Measurements from ENCODE around the gene LIN54.

GRCh38 chr4:83034630-83035494, 24.2 kb upstream of the LIN54 start, which contains the start of gene COPS4:
- TF ChIP-seq IRF9 (tag; IDR thresholded peaks at IDR 0.05) (no peak), GABPB1 (CRISPR knock-in tag; IDR thresholded peaks at IDR 0.05) (peak; percentile 93), PYGO2 (tag; IDR thresholded peaks at IDR 0.05) (no peak), TAF15 (IDR thresholded peaks at IDR 0.05; ENCODE audit: low read depth, low read length) (no peak), STAT5B (CRISPR knock-in tag; IDR thresholded peaks at IDR 0.05) (no peak), POLR2AphosphoS5 (IDR thresholded peaks at IDR 0.05; ENCODE audit: control insufficient read depth, insufficient read depth, low read depth, low read length) (peak; percentile 92), NCOR1 (IDR thresholded peaks at IDR 0.05) (peak; percentile 60), RAD51 (IDR thresholded peaks at IDR 0.05; ENCODE audit: borderline replicate concordance, low read depth) (0 out of 2 replicates have a peak, but pooled peaks have one; percentile 31), POLR2A (conservative IDR thresholded peaks at IDR 0.05) (peak; percentile 95), EP300 (IDR thresholded peaks at IDR 0.05; ENCODE audit: low read length) (peak; percentile 55; the same call in 1 of the 2 replicates), BMI1 (IDR thresholded peaks at IDR 0.05; ENCODE audit: low read length) (no peak), CHD1 (IDR thresholded peaks at IDR 0.05; ENCODE audit: low read length) (no peak), HNRNPLL (IDR thresholded peaks at IDR 0.05; ENCODE audit: low read depth, low read length, poor library complexity, severe bottlenecking) (peak; percentile 96)
- TF ChIP-seq, protein P1, sequence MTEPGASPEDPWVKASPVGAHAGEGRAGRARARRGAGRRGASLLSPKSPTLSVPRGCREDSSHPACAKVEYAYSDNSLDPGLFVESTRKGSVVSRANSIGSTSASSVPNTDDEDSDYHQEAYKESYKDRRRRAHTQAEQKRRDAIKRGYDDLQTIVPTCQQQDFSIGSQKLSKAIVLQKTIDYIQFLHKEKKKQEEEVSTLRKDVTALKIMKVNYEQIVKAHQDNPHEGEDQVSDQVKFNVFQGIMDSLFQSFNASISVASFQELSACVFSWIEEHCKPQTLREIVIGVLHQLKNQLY (CRISPR knock-in tag; conservative IDR thresholded peaks at IDR 0.05): no peak
